GM23248 (cell line): ENCODE results near the gene MAGI1.

Experiments used
- EZH2 ChIP-seq: fragments of 200-600 bp; sonication (generic); IDR thresholded peaks from 2 replicates; pipeline ENCODE4 v1.6.1; 2018; ENCODE audit warnings: antibody characterized with exemption, mild to moderate bottlenecking; ENCODE audit not compliant: insufficient read depth, poor library complexity, severe bottlenecking
- EZH2phosphoT487 ChIP-seq: fragments of 200-600 bp; sonication (generic); IDR thresholded peaks from 2 replicates; pipeline ENCODE4 v1.6.1; 2018; ENCODE audit warnings: antibody characterized with exemption, moderate library complexity, mild to moderate bottlenecking, low read depth; ENCODE audit not compliant: insufficient read depth

- TF ChIP-seq EZH2 (no peak), EZH2phosphoT487 (no peak)
Observed at GRCh38 chr3:66055289-66055688, 16.6 kb upstream of the MAGI1 start.
